MM.1S (cell line): ENCODE data around the gene GLIS2.

Experiments
- DNase-seq: peaks from one replicate; pipeline ENCODE4 v3.0.0-alpha.2; 2015
- H2AFZ ChIP-seq: fragments of 300-600 bp; sonication (generic); 2 replicates; pipeline ENCODE4 v1.6.0; 2016; ENCODE audit warnings: antibody characterized with exemption, low read length
- H3F3A ChIP-seq: fragments of 300-600 bp; sonication (generic); 2 replicates; pipeline ENCODE4 v1.6.1; 2016; ENCODE audit warnings: mild to moderate bottlenecking, antibody characterized with exemption, low read length, moderate library complexity, mixed read lengths; ENCODE audit not compliant: insufficient read depth
- H3K27ac ChIP-seq: fragments of 300-600 bp; sonication (generic); 2 replicates; pipeline ENCODE4 v1.5.1; 2016; ENCODE audit warnings: mild to moderate bottlenecking, low read length
- H3K27me3 ChIP-seq: fragments of 300-600 bp; sonication (generic); replicated peaks from 2 replicates; pipeline ENCODE4 v1.6.0; 2016; ENCODE audit warnings: low read length; ENCODE audit not compliant: insufficient read depth
- H3K36me3 ChIP-seq: fragments of 300-600 bp; sonication (generic); replicated peaks from 2 replicates; pipeline ENCODE4 v1.6.1; 2016; ENCODE audit warnings: mild to moderate bottlenecking, low read length, mixed read lengths; ENCODE audit not compliant: insufficient read depth
- H3K4me1 ChIP-seq: fragments of 300-600 bp; sonication (generic); 2 replicates; pipeline ENCODE4 v1.6.1; 2016; ENCODE audit warnings: low read length, mixed read lengths
- H3K4me2 ChIP-seq: fragments of 300-600 bp; sonication (generic); 2 replicates; pipeline ENCODE4 v1.6.0; 2016; ENCODE audit warnings: low read depth, low read length
- H3K4me3 ChIP-seq: fragments of 300-600 bp; sonication (generic); 2 replicates; pipeline ENCODE4 v1.5.1; 2016; ENCODE audit warnings: low read length, mixed read lengths
- H3K79me2 ChIP-seq: fragments of 300-600 bp; sonication (generic); 2 replicates; pipeline ENCODE4 v1.6.1; 2016; ENCODE audit warnings: mixed run types, low read length, mixed read lengths
- H3K9ac ChIP-seq: fragments of 300-600 bp; sonication (generic); 2 replicates; pipeline ENCODE4 v1.6.1; 2016; ENCODE audit warnings: low read length, mixed read lengths
- H3K9me2 ChIP-seq: fragments of 300-600 bp; sonication (generic); replicated peaks from 2 replicates; pipeline ENCODE4 v1.6.1; 2016; ENCODE audit warnings: mild to moderate bottlenecking, low read length, mixed read lengths; ENCODE audit not compliant: insufficient read depth
- H3K9me3 ChIP-seq: fragments of 300-600 bp; sonication (generic); replicated peaks from 2 replicates; pipeline ENCODE4 v1.6.1; 2016; ENCODE audit warnings: mild to moderate bottlenecking, low read length, mixed read lengths; ENCODE audit not compliant: insufficient read depth
- H4K20me1 ChIP-seq: fragments of 300-600 bp; sonication (generic); 2 replicates; pipeline ENCODE4 v1.6.1; 2016; ENCODE audit warnings: mild to moderate bottlenecking, low read length, moderate library complexity, mixed read lengths; ENCODE audit not compliant: insufficient read depth
- CTCF ChIP-seq: fragments of 300-600 bp; sonication (generic); IDR thresholded peaks from 2 replicates; pipeline ENCODE4 v1.5.1; 2016; ENCODE audit warnings: antibody characterized with exemption, low read length, mixed read lengths
- EZH2 ChIP-seq: fragments of 300-600 bp; sonication (generic); optimal IDR thresholded peaks from 2 replicates; pipeline ENCODE3; 2017; ENCODE audit warnings: low read depth, mild to moderate bottlenecking, antibody characterized with exemption, low read length, mixed read lengths
- EZH2phosphoT487 ChIP-seq: fragments of 300-600 bp; sonication (generic); IDR thresholded peaks from 2 replicates; pipeline ENCODE4 v1.6.1; 2018; ENCODE audit warnings: antibody characterized with exemption, low read length

GLIS2 gene

GRCh38 chr16:4388271-4389021 lies 72.6 kb downstream of the GLIS2 start:
- Histone ChIP-seq H2AFZ (no peak overlapping the region), H3K79me2 (peaks cover 14% of the 10 kb centered on the region; the same call in 1 of the 2 replicates), H3K4me3 (no peak overlapping the region), H3K9ac (no peak overlapping the region), H3K27me3 (no peaks in the 10 kb centered on the region), H3K4me2 (no peak overlapping the region), H3F3A (no peaks in the 10 kb centered on the region), H4K20me1 (no peaks in the 10 kb centered on the region), H3K27ac (no peak overlapping the region), H3K9me3 (no peaks in the 10 kb centered on the region), H3K36me3 (peaks cover 3% of the 10 kb centered on the region; the same call in 1 of the 2 replicates), H3K4me1 (no peaks in the 10 kb centered on the region), H3K9me2 (no peaks in the 10 kb centered on the region)
- DNase-seq: no peak
- TF ChIP-seq CTCF (no peak), EZH2phosphoT487 (no peak), EZH2 (no peak)
